HepG2 (cell line): Measurements from ENCODE around the gene PRXL2B. TPM values are rescaled to one million over a fixed set of nuclear protein-coding genes. Genes with fewer than 3 reads are reported as not detected.
A peak's percentile ranks its signal among the peaks of the same experiment; 100 is the strongest.

ENCODE experiments used
- ATAC-seq: fragments of 200-7000 bp; cut with Tn5 transposase; 3 replicates; pipeline ENCODE4 v1.9.1; 2020; ENCODE audit warnings: mild to moderate bottlenecking, moderate library complexity
- BruUV-seq: library from RNA; stranded (reverse); fragments of 400-500 nt; replicated peaks from 2 replicates; lab custom pipeline; 2021; lab: Mats Ljungman, UMichigan
- CTCF ChIA-PET: fragments of 300-600 bp; formaldehyde crosslinking; extraction: SDS; loops from one replicate; lab custom pipeline; 2021; ENCODE audit warnings: low total read pairs, inconsistent platforms, low intra/inter-chr PET ratio; lab: Yijun Ruan, JAX
- POLR2A ChIA-PET: fragments of 350-600 bp; sonication (Branson Sonifier 250); formaldehyde crosslinking; loops from one replicate; lab custom pipeline; 2020; ENCODE audit warnings: antibody characterized with exemption, inconsistent platforms; lab: Yijun Ruan, JAX
- DNase-seq: peaks from one replicate; pipeline ENCODE4 v3.0.0-alpha.2; 2015; ENCODE audit warnings: low spot score
- FAIRE-seq: peaks from 3 replicates; lab custom pipeline; 2011; peaks lifted over from hg19 to GRCh38; lab: Jason Lieb, UNC
- H2AFZ ChIP-seq: one replicate; pipeline ENCODE4 v1.6.1; 2011; ENCODE audit warnings: low read length, inconsistent platforms
- H3K27ac ChIP-seq: fragments of 300-600 bp; 3 replicates; pipeline ENCODE4 v1.8.0; 2011; ENCODE audit warnings: mixed run types, mild to moderate bottlenecking, mixed read lengths, low read length, inconsistent platforms; ENCODE audit not compliant: insufficient read depth; ENCODE audit errors: extremely low read length
- H3K27me3 ChIP-seq, 2 experiments: fragments of 200-600 bp in 1 of 2; 2 replicates in 1 of 2; 3 replicates in 1 of 2; pipeline versions ENCODE4 v1.6.0 to v1.8.0; 2011; ENCODE audit warnings: low read length in 2 of 2, mild to moderate bottlenecking in 2 of 2, moderate library complexity in 2 of 2, inconsistent platforms in 1 of 2; ENCODE audit not compliant: insufficient read depth in 2 of 2, control insufficient read depth in 1 of 2
- H3K36me3 ChIP-seq, 2 experiments: fragments of 200-600 bp in 1 of 2; replicated peaks in 1 of 2; 2 replicates in 1 of 2; 3 replicates in 1 of 2; pipeline versions ENCODE4 v1.5.1 to v1.8.0; 2011; ENCODE audit warnings: low read length in 2 of 2, inconsistent platforms in 1 of 2; ENCODE audit not compliant: insufficient read depth in 2 of 2, control insufficient read depth in 1 of 2
- H3K4me1 ChIP-seq: 2 replicates; pipeline ENCODE4 v1.5.1; 2012; ENCODE audit warnings: low read length, inconsistent platforms; ENCODE audit not compliant: insufficient read depth
- H3K4me2 ChIP-seq: 2 replicates; pipeline ENCODE4 v1.6.0; 2011; ENCODE audit warnings: low read depth, low read length, inconsistent platforms
- H3K4me3 ChIP-seq, 3 experiments: fragments of 200-600 bp in 1 of 3; sonication (generic), shearing (Covaris generic) in 1 of 3; replicated peaks in 1 of 3; 2 replicates each; pipeline ENCODE4 v1.5.1; 2011 to 2016; ENCODE audit warnings: low read length in 3 of 3, inconsistent platforms in 2 of 3, low read depth in 2 of 3, mild to moderate bottlenecking in 2 of 3, control low read depth in 1 of 3, mixed read lengths in 1 of 3; ENCODE audit not compliant: insufficient read depth in 1 of 3
- H3K79me2 ChIP-seq: one replicate; pipeline ENCODE4 v1.6.1; 2011; ENCODE audit warnings: low read length, inconsistent platforms; ENCODE audit not compliant: insufficient read depth
- H3K9ac ChIP-seq: 2 replicates; pipeline ENCODE4 v1.6.0; 2011; ENCODE audit warnings: mild to moderate bottlenecking, low read depth, low read length, inconsistent platforms; ENCODE audit not compliant: insufficient read depth
- H3K9me3 ChIP-seq: 2 replicates; pipeline ENCODE4 v1.5.1; 2012; ENCODE audit warnings: mild to moderate bottlenecking, low read length
- H4K20me1 ChIP-seq: 2 replicates; pipeline ENCODE4 v1.6.0; 2011; ENCODE audit warnings: inconsistent platforms, mild to moderate bottlenecking, low read length, moderate library complexity; ENCODE audit not compliant: insufficient read depth
- FOXK1 ChIP-seq: sonication (generic); formaldehyde crosslinking; IDR thresholded peaks from 2 replicates; pipeline ENCODE4 v1.4.0; 2020; ENCODE audit warnings: low read depth, missing genetic modification reagents, borderline replicate concordance
- NR1H2 ChIP-seq: sonication (generic); formaldehyde crosslinking; IDR thresholded peaks from 2 replicates; pipeline ENCODE4 v1.8.1; 2022; ENCODE audit warnings: low read depth, missing genetic modification reagents, borderline replicate concordance
- POLR2AphosphoS5 ChIP-seq: IDR thresholded peaks from 2 replicates; pipeline ENCODE4 v1.6.1; 2012; ENCODE audit warnings: low read depth, low read length
- STAG1 ChIP-seq: sonication (generic); formaldehyde crosslinking; IDR thresholded peaks from 2 replicates; pipeline ENCODE4 v1.4.0; 2020; ENCODE audit warnings: missing genetic modification reagents
- WGBS: methylation state at CpG from one replicate; pipeline ENCODE4 v1.1.6; 2017; ENCODE audit warnings: low lambda C conversion rate; 5-methylcytosine and 5-hydroxymethylcytosine counted together
- in situ Hi-C: cut with HindIII; loops from 2 replicates; pipeline ENCODE4 v1.10.0; 2017; ENCODE audit warnings: low pct_unique_long_range_greater_than_20kb; ENCODE audit not compliant: extremely low pct_ligation_motif_present
- intact Hi-C: fragments of 100-400 bp; cut with micrococcal nuclease; formaldehyde crosslinking; loops from one replicate; pipeline ENCODE4 v1.10.0; 2022; ENCODE audit not compliant: unreplicated experiment
- polyA plus RNA-seq, 8 experiments: library from polyadenylated mRNA; depleted of rRNA in 3 of 8; stranded (reverse) in 7 of 8; unstranded in 1 of 8; fragments of >200 nt; fragmentation: Illumina TruSeq in 4 of 8; extraction: Trizol in 4 of 8; gene quantifications; 2 replicates each; pipeline versions ENCODE4 v1.2.1 to v1.2.3, GENCODE V29; 2011 to 2016; ENCODE audit warnings: low read depth in 4 of 8, missing spikeins in 1 of 8, mixed read lengths in 1 of 8; ENCODE audit not compliant: insufficient read depth in 1 of 8
- total RNA-seq, 5 experiments: library from RNA; depleted of rRNA; stranded (reverse); fragments of >200 nt; fragmentation: Illumina TruSeq; extraction: Trizol; gene quantifications; 2 replicates each; pipeline ENCODE4 v1.2.3, GENCODE V29; 2016; ENCODE audit warnings: low read depth in 1 of 5
- TF ChIP-seq, protein P1 (sequence below): sonication (generic); formaldehyde crosslinking; IDR thresholded peaks from 2 replicates; pipeline ENCODE4 v1.5.0; 2020; ENCODE audit warnings: mild to moderate bottlenecking, missing genetic modification reagents, moderate library complexity
- TF ChIP-seq, protein P2 (sequence below): sonication (generic); IDR thresholded peaks from 2 replicates; pipeline ENCODE4 v1.6.1; 2016; ENCODE audit warnings: low read depth, borderline replicate concordance
- TF ChIP-seq, protein P3 (sequence below): sonication (generic); formaldehyde crosslinking; IDR thresholded peaks from 2 replicates; pipeline ENCODE4 v1.5.0; 2020; ENCODE audit warnings: missing genetic modification reagents, mild to moderate bottlenecking, borderline replicate concordance
- TF ChIP-seq, protein P4 (sequence below): sonication (generic); formaldehyde crosslinking; IDR thresholded peaks from 2 replicates; pipeline ENCODE4 v1.5.1; 2020; ENCODE audit warnings: mild to moderate bottlenecking, missing genetic modification reagents, moderate library complexity

PRXL2B gene
- total and polyA plus RNA-seq, 2 of the 13 experiments (the other 11 are each of a cell fraction or from before 2014, with no cell fraction given) = 16.8 to 22.1 TPM

DNA sequence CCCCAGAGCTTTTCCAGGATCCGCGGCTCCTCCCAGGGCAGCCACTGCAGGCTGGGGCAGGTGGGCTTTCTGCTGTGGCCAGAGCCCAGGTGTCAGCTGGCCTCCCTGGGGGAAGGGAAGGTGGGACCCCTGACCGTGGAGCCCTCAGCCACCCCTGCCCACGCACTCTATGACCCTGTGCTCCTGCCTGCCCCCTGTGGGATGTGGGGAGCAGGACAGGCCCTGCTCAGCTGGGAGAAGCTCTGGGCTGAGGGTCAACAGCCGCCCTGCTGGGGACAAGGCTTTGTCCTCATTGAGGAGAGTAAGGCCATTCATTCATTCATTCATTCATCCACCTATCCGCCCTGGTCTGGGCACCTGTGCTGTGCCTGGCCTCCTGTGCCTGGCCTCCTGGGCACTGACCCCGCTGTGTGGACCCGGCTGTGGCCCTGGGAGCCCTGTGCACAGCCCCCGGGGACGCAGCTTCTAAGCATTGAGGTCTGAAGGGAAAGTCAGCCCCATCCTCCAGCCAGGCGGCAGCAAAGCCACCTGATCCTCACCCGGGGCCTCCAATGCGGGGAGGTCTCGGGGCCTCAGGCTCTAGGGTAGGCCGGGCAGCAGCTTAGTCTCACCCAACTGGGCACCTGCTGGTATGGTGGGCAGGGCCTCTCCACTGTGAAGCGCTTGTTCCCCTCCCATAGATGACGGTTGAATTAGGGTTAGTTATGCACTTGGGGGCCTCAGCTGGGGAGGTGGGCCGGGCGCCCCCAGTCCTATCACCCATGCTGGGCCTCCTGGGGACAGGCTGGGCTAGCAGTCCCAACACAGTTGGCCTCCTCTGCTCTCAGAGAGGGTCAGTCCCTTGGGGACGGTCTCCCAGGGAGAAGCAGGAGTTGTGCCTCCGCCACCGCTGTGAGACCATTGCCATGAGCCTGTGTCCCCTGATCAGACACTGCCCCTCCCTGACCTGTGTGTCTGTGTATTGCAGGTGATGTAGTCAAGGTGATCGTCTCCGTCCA is 24.4 kb upstream of the PRXL2B start:
- Histone ChIP-seq H3K9me3 (no peaks in the 10 kb centered on the region), H3K4me1 (peaks cover 14% of the 10 kb centered on the region), H3K36me3 (no peaks in the 10 kb centered on the region; a peak in 1 of 5 replicates), H3K27ac (no peak overlapping the region), H4K20me1 (0 out of 2 replicates have a peak, but pooled peaks cover 4% of the 10 kb centered on the region), H3K79me2 (no peaks in the 10 kb centered on the region), H3K27me3 (peaks cover 2 to 11% of the 10 kb centered on the region in 2 experiments; a peak in 4 of 5 replicates), H3K4me2 (no peak overlapping the region), H2AFZ (no peak overlapping the region), H3K4me3 (no peak overlapping the region), H3K9ac (no peak overlapping the region)
- DNase-seq (no peak), ATAC-seq (peak; percentile 24), FAIRE-seq (no peak)
- CTCF ChIA-PET = no interaction called here
- no TSS peak for BruUV-seq
- intact Hi-C loops = no loop called here
- POLR2A ChIA-PET = interaction anchor here (0.7 to 2.2 kb wide), 4 partner anchors 9 to 17 kb away, joined by 3 to 8 read pairs (median 4); no protein-coding TSS in a partner anchor
- in situ Hi-C loops = no loop called here
- 87% methylated on average over 7 of the region's 24 CpGs for WGBS
- TF ChIP-seq FOXK1 = no peak
- TF ChIP-seq, protein P1, sequence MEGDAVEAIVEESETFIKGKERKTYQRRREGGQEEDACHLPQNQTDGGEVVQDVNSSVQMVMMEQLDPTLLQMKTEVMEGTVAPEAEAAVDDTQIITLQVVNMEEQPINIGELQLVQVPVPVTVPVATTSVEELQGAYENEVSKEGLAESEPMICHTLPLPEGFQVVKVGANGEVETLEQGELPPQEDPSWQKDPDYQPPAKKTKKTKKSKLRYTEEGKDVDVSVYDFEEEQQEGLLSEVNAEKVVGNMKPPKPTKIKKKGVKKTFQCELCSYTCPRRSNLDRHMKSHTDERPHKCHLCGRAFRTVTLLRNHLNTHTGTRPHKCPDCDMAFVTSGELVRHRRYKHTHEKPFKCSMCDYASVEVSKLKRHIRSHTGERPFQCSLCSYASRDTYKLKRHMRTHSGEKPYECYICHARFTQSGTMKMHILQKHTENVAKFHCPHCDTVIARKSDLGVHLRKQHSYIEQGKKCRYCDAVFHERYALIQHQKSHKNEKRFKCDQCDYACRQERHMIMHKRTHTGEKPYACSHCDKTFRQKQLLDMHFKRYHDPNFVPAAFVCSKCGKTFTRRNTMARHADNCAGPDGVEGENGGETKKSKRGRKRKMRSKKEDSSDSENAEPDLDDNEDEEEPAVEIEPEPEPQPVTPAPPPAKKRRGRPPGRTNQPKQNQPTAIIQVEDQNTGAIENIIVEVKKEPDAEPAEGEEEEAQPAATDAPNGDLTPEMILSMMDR (CRISPR knock-in tag) = peak; percentile 59
- 0 out of 2 replicates have a peak, but pooled peaks have one; percentile 7 for TF ChIP-seq NR1H2 (CRISPR knock-in tag)
- TF ChIP-seq POLR2AphosphoS5 = no peak
- TF ChIP-seq, protein P2, sequence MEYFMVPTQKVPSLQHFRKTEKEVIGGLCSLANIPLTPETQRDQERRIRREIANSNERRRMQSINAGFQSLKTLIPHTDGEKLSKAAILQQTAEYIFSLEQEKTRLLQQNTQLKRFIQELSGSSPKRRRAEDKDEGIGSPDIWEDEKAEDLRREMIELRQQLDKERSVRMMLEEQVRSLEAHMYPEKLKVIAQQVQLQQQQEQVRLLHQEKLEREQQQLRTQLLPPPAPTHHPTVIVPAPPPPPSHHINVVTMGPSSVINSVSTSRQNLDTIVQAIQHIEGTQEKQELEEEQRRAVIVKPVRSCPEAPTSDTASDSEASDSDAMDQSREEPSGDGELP = peak; percentile 45; the same call in 1 of the 2 replicates
- TF ChIP-seq, protein P3, sequence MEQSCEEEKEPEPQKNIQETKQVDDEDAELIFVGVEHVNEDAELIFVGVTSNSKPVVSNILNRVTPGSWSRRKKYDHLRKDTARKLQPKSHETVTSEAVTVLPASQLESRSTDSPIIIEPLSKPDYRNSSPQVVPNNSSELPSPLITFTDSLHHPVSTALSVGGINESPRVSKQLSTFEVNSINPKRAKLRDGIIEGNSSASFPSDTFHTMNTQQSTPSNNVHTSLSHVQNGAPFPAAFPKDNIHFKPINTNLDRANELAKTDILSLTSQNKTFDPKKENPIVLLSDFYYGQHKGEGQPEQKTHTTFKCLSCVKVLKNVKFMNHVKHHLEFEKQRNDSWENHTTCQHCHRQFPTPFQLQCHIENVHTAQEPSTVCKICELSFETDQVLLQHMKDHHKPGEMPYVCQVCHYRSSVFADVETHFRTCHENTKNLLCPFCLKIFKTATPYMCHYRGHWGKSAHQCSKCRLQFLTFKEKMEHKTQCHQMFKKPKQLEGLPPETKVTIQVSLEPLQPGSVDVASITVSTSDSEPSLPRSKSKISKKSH (CRISPR knock-in tag) = 0 out of 2 replicates have a peak, but pooled peaks have one; percentile 39
- TF ChIP-seq, protein P4, sequence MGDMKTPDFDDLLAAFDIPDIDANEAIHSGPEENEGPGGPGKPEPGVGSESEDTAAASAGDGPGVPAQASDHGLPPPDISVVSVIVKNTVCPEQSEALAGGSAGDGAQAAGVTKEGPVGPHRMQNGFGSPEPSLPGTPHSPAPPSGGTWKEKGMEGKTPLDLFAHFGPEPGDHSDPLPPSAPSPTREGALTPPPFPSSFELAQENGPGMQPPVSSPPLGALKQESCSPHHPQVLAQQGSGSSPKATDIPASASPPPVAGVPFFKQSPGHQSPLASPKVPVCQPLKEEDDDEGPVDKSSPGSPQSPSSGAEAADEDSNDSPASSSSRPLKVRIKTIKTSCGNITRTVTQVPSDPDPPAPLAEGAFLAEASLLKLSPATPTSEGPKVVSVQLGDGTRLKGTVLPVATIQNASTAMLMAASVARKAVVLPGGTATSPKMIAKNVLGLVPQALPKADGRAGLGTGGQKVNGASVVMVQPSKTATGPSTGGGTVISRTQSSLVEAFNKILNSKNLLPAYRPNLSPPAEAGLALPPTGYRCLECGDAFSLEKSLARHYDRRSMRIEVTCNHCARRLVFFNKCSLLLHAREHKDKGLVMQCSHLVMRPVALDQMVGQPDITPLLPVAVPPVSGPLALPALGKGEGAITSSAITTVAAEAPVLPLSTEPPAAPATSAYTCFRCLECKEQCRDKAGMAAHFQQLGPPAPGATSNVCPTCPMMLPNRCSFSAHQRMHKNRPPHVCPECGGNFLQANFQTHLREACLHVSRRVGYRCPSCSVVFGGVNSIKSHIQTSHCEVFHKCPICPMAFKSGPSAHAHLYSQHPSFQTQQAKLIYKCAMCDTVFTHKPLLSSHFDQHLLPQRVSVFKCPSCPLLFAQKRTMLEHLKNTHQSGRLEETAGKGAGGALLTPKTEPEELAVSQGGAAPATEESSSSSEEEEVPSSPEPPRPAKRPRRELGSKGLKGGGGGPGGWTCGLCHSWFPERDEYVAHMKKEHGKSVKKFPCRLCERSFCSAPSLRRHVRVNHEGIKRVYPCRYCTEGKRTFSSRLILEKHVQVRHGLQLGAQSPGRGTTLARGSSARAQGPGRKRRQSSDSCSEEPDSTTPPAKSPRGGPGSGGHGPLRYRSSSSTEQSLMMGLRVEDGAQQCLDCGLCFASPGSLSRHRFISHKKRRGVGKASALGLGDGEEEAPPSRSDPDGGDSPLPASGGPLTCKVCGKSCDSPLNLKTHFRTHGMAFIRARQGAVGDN (CRISPR knock-in tag) = peak; percentile 27; the same call in 1 of the 2 replicates
- TF ChIP-seq STAG1 (CRISPR knock-in tag) = peak; percentile 19; the same call in 1 of the 2 replicates
